NCI-H146 (cell line): ENCODE data around the gene SIX2.
A peak's percentile ranks its signal among the peaks of the same experiment; 100 is the strongest.

ENCODE experiments used
- DNase-seq: peaks from one replicate; lab custom pipeline; 2025; lab: John Stamatoyannopoulos, UW

Gene SIX2

DNA sequence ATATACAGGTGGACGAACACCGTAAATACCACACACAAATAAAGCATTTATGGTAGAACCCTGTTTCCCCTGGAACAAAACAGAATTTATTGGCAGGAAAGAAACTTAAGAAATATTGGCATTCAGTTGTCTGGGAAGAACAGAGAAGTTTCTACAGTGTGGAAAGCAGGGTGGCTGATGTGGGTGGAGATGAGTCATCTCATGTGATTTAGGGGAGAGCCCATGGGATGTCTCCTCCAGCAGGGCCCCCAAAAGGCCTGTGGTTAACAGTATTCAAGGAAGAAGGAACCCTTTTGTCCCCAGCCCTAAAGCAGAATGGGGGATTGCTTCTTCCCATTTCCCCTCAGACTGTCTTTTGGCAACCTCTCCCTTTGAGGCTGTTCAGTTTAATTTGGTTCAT lies 43.6 kb downstream of the SIX2 start:
- no peak for DNase-seq

DNA sequence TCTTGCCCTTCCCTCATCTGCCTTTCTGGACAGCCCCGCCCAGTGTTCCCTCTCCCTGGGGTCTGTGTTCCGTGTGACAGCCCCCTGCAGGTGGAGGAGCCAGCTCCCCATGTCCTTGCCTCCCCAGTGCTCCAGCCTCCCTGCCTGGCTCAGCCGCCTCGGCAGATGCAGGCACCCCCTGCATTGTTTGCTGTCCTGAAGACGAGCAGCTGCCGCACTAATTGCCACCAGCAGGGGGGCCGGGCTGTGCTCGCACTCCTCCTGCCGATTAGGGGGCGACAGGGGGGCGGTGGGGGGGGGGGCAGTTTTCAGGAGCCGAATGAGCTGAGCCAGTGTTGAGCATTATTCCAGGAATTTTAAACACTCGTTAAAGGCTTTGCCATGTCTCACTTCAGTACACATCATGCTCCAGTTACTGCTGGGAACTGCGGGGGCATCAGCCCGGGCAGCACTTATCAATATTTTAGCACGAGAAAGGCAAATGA lies 44.5 kb downstream of the SIX2 start:
- DNase-seq: peak; percentile 96

DNA sequence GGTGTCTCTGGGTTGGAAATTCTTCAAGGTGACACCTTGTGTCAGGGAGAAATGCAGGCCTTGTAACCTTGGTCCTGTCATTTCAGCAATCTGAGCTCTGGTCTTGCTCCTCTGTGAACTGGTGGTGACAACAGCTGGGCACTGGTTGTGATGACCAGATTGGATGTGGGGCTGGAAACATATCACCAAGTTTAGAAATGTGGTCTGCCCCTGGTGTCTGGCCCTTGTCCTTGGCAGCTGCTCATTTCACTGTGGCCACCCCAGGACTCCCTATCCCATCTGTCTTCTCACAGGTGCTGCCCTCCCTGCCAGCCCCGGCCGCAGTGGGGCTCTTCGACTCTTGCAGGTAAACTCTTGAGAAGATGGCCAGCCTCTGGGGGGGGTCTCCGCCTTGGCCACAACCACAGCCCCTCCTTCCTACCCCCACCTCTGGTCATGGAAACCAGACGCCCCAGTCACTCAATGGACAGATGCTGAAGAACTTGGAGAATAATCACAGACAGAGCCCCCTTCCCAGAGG lies 47.0 kb downstream of the SIX2 start:
- no peak for DNase-seq

DNA sequence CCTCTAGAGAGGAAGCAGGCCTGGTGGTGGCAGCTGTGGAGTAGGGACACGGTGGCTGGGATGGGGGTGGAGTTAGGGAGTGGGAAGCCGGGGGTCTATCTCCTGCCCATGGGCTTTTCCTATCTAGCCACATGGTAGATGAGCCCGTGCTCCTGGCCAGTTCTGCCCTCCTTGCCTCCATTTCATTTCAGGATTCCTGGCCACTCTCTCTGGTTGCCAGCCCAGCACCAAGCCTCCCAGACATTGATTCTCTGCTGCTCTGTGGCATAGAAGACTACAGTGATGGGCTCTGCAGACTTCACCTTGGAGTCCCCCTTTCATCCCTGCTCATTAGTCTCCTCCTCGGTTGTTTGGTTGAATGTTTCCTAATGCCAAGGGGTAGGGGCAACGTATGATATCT lies 48.4 kb downstream of the SIX2 start:
- no peak for DNase-seq

DNA sequence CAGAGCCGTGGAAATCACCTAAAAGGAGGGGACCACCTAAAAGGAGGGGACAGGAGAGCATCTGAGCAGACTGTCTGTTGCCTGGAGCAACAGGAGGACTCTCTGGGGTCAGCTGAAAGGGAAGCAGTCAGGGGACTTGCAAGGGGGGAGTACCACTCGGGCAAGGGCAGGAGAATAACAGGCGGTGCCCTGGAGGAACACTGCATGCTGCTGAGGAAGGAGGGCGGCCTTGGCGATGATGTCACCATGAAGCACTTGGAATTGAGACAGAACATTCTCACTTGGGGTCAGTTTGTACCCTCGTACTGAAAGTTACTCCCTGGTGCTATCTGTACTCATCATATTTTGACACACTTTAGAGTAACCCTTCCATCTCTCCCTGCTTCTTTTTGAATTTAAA lies 49.4 kb downstream of the SIX2 start:
- no peak for DNase-seq

DNA sequence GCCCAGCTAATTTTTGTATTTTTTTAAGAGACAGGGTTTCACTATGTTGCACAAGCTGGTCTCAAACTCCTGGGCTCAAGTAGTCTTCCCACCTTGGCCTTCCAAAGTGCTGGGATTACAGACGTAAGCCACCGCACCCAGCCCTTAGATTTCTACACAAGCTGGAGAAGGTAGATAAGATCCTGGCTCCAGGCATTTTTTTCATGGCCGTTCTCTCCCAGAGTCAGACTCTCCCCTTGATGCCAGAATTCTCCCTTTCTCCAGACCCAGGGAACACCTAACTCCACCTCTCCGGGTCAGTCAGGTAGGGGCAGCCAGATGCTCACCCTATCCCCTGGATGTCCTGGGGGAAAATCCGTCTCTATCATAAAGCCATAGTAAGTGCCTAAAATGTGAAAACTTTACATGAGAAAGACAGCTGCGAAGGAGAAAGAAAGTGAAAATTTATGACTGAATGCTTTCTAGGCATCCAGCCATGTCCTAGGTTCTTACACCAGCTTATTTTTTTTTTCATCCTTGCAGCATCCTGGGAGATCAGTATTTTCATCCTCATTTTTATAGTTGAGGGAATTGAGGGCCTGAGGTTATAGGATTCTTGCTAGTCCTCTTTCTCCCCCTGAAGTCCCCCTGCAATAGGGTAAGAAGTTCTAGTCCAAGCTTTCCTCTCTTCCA lies 51.5 kb downstream of the SIX2 start:
- no peak for DNase-seq

DNA sequence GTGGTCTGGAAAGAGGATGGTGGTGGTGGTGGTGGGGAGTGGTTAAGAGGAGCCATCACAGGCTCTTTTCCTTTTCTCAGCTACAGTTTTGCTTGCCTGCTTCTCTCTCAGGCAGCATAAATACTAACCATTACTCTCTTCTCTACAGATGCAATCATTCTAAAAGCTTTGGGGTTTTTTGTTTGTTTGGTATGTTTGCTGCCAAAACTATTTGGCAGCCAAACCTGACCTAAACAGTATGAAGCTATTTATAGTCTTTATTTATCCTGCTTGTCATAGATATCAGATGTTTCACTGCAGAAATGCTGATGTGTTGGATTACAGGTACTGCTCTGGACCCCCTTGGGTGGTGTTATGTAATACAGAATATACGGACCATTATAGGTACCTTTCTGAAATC lies 52.4 kb downstream of the SIX2 start:
- DNase-seq: no peak

DNA sequence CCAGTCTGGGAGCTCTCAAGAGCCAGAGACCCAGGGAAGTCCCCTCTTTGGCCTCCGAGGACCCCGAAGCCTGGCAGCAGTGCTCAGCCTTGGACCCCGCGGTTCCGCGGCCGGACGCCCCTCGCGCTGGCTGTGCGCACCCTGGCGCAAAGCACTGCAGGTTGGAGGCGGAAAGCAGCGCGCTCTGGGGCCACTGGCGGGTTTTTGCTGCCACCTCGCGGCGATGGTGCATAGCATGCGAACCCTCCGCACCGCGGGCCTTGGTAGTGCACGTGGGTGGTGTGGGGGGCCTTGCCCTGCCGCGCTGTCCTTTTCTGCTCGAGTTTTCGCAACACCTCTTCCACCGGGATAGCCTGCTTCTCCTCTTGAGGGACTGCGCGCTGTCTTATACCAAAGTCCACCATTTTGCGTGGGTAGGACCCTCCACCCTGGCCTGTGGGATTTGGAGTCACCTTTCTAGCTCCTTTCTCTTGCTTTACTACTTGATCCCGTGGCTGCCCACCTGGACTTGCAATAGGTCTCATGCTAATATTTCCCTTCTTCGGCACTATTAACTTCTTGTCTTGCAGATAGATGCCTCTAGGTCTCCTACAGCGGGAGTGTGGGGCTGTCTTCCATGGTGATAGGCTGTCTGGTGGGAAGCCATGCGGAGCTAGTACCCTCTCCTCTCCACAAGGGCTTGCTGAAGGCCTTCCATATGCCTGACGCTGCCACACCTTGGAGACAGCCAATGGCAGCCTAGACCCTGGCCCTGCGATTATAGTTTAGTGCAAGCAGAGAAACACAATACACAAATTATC lies 53.5 kb downstream of the SIX2 start:
- DNase-seq: peak; percentile 84
